Tibial artery (tissue), 4 donors: Measurements from ENCODE around the gene CRYBA1.
A peak's percentile ranks its signal among the peaks of the same experiment; 100 is the strongest.

Experiments used
- DNase-seq, 2 donors: peaks; one replicate each; pipeline ENCODE4 v3.0.0-alpha.2; 2019
- H3K27ac ChIP-seq, 2 donors: fragments of 200-600 bp; sonication (generic) in 1 of 2; 1 replicate in 1 of 2; 2 replicates in 1 of 2; pipeline ENCODE4 v1.5.1; 2018 to 2019; ENCODE audit warnings: mild to moderate bottlenecking in 1 of 2
- H3K27me3 ChIP-seq, 2 donors: fragments of 200-600 bp; sonication (generic) in 1 of 2; one replicate each; pipeline versions ENCODE4 v1.5.1 to v1.6.0; 2016 to 2019
- H3K36me3 ChIP-seq, 3 donors: fragments of 200-600 bp; sonication (generic) in 2 of 3; one replicate each; pipeline ENCODE4 v1.5.1; 2016 to 2019; ENCODE audit warnings: mild to moderate bottlenecking in 2 of 3
- H3K4me1 ChIP-seq, 4 donors: fragments of 200-600 bp; sonication (generic) in 2 of 4; 1 replicate in 3 of 4; 2 replicates in 1 of 4; pipeline ENCODE4 v1.5.1; 2016 to 2019
- H3K4me3 ChIP-seq, 2 donors: fragments of 200-600 bp; sonication (generic) in 1 of 2; 1 replicate in 1 of 2; 2 replicates in 1 of 2; pipeline ENCODE4 v1.5.1; 2018 to 2019; ENCODE audit warnings: mild to moderate bottlenecking in 2 of 2
- H3K9me3 ChIP-seq, 3 donors: fragments of 200-600 bp; sonication (generic) in 1 of 3; one replicate each; pipeline ENCODE4 v1.5.1; 2016 to 2019
- CTCF ChIP-seq, 2 experiments: fragments of 200-600 bp in 1 of 2; fragments of 450-650 bp in 1 of 2; IDR thresholded peaks; one replicate each; pipeline ENCODE4 v1.5.1; 2017 to 2019; ENCODE audit warnings: antibody characterized with exemption in 2 of 2, mild to moderate bottlenecking in 1 of 2, moderate library complexity in 1 of 2
- intact Hi-C: fragments of 100-400 bp; cut with DNase I; formaldehyde crosslinking; loops from one replicate; pipeline ENCODE4 v1.15.0; 2023; ENCODE audit warnings: low total_unique reads

Gene CRYBA1

DNA sequence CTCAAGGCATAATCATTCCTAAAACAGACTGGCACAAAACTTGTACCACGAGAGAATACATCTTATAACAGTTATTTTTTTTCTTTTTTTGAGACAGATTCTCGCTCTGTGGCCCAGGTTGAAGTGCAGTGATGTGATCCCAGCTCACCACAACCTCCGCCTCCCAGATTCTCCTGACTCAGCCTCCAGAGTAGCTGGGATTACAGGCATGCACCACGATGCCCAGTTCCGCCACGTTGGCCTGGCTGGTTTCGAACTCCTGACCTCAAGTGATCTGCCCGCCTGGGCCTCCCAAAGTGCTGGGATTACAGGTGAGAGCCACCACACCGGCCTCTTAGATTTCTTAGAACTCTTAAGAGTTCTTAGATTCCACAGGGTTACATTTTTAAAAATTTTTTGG lies 43.2 kb downstream of the CRYBA1 start:
- intact Hi-C loops, result loop anchor here (5.0 to 10.0 kb wide), 3 partner anchors 38 to 955 kb away; partner anchors contain the start of genes IFT20 and TNFAIP1
- Histone ChIP-seq H3K4me3 (peak overlapping the region in 1 of 2 donors; percentile 4), H3K27me3 (no peaks in the 10 kb centered on the region), H3K9me3 (no peaks in the 10 kb centered on the region), H3K27ac (peak overlapping the region; percentile 93 to 96), H3K36me3 (peaks cover 24 to 27% (median 25%) of the 10 kb centered on the region in 3 donors), H3K4me1 (peaks cover 0 to 77% (median 42%) of the 10 kb centered on the region in 4 donors)
- no peak for DNase-seq
- TF ChIP-seq CTCF (IDR thresholded peaks at IDR 0.05), result no peak

DNA sequence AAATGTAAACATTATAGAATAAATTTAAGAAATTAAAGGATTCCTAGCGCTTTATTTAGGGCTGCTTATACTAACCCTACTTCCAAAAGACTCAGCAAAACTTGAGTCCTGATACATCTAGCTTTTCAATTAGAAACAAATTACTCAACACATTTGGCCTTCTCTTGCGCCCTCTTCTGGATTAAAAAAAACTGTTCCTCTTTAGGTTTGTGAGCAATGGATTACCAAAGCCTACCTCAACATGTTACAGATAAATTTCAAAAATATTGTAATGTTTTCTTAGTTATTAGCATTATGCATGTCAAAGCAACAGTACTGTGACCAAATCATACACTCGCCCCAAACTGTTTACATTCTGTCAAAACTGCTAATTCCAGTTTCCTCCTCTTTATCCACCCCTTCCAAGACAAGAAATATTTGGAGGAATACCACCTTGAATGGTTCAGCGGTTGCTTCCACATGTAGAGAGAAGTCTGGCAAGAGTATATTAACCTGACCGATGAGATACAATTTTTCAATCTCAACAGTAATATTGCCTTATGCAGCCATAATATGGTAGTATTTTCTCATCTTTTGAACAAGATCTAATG lies 44.6 kb downstream of the CRYBA1 start:
- peaks cover 0 to 65% (median 38%) of the 10 kb centered on the region in 4 donors for H3K4me1 ChIP-seq
- H3K4me3 ChIP-seq, result peak overlapping the region; percentile 89 to 97
- TF ChIP-seq CTCF (IDR thresholded peaks at IDR 0.05), result peak; percentile 63 to 82
- H3K27ac ChIP-seq, result peak overlapping the region; percentile 93 to 96
- DNase-seq, result no peak
- H3K27me3 ChIP-seq, result no peaks in the 10 kb centered on the region
- peaks cover 12 to 16% (median 14%) of the 10 kb centered on the region in 3 donors for H3K36me3 ChIP-seq
- intact Hi-C loops, result loop anchor here (5.0 to 10.0 kb wide), 3 partner anchors 39 to 956 kb away; partner anchors contain the start of genes IFT20 and TNFAIP1
- no peaks in the 10 kb centered on the region for H3K9me3 ChIP-seq

- Histone ChIP-seq H3K27ac (peak overlapping the region; percentile 93 to 96), H3K27me3 (no peaks in the 10 kb centered on the region), H3K4me1 (peaks cover 0 to 55% (median 33%) of the 10 kb centered on the region in 4 donors), H3K4me3 (peak overlapping the region; percentile 89 to 97), H3K36me3 (peaks cover 1 to 5% (median 3%) of the 10 kb centered on the region in 3 donors), H3K9me3 (no peaks in the 10 kb centered on the region)
- intact Hi-C loops, result loop anchor here (2.0 to 10.0 kb wide), 4 partner anchors 40 to 958 kb away; partner anchors contain the start of genes IFT20 and TNFAIP1
- peak; percentile 80 to 89 for DNase-seq
- TF ChIP-seq CTCF (IDR thresholded peaks at IDR 0.05), result no peak
These were observed 45.7 kb downstream of the CRYBA1 start for GRCh38 chr17:29292071-29292991.

DNA sequence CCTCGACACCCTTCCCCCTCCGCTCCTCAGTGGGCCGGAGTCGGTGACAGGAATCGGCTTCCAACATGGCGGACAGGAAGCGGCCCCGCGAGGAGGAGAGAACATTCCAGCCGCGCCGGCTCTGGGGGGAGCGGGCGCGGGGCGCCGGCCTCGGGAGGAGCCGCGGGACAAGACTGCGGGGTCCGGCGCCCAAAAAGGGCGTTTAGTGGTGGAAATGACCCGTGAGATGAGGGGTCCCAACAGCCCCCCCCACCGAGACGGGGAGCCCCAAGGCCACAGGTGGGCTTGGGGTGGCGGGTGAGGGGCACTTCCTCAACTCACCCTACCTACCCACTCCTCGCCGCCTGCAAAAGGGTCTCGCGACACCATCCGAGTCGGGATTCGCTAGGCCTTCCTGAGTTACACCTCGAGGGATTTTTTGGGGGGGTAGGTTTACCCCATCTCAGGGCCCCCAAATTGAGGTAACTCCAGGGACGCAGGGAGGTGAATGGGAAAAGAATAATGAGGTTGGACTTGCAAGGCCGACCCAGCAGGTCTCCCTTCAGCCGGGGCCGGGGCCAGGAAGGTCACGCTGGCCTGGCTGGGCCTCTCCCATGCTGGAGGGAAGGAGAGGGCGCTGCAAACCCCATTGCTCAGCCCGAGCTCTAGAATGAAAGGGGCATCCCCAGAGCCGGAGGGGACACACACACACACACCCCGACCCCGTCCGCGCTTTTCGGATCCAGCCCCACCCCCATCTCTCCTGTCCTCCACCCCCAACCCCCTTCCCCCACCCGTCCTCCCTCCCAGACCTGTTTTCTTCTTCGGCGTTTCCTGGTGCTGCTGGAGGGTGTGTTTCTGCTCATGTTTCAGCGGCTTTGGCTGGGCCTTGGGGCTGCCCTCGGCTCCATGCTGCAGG lies 46.6 kb downstream of the CRYBA1 start:
- intact Hi-C loops, result loop anchor here (2.0 to 10.0 kb wide), 4 partner anchors 41 to 958 kb away; partner anchors contain the start of genes IFT20 and TNFAIP1
- no peaks in the 10 kb centered on the region for H3K9me3 ChIP-seq
- peak overlapping the region; percentile 89 to 97 for H3K4me3 ChIP-seq
- peak; percentile 63 to 80 for DNase-seq
- TF ChIP-seq CTCF (IDR thresholded peaks at IDR 0.05), result no peak
- H3K36me3 ChIP-seq, result peaks cover 0 to 4% (median 0%) of the 10 kb centered on the region in 3 donors
- no peaks in the 10 kb centered on the region for H3K27me3 ChIP-seq
- peak overlapping the region; percentile 93 to 96 for H3K27ac ChIP-seq
- H3K4me1 ChIP-seq, result peaks cover 0 to 46% (median 32%) of the 10 kb centered on the region in 4 donors
